Activated CD4-positive, alpha-beta T cell treated with anti-CD3 and anti-CD28 coated beads for 1 hour (primary cell): ENCODE results near the gene ESD.
A peak's percentile ranks its signal among the peaks of the same experiment; 100 is the strongest.
"Not testable (repeated sequence)": the region's sequence is repeated elsewhere in the genome, so short reads cannot be mapped to it uniquely, and the experiment has no call there.

Experiments
- DNase-seq: peaks from one replicate; pipeline ENCODE4 v3.0.0-alpha.2; 2020

ESD gene

GRCh38 chr13:46796515-46797474 is at the start of gene ESD:
TSS of gene ESD (minus strand) at chr13:46797161. CDS start at chr13:46791413, 5,748 bp downstream.
- DNase-seq = peak; percentile 80

- DNase-seq = no peak
Measured at GRCh38 chr13:46846726-46847125, 49.8 kb upstream of the ESD start.

GRCh38 chr13:46845146-46845545 is 48.2 kb upstream of the ESD start:
- DNase-seq = no peak

GRCh38 chr13:46844431-46844830 is 47.5 kb upstream of the ESD start:
- no peak for DNase-seq

- no peak for DNase-seq
Measured at GRCh38 chr13:46839399-46839798, 42.4 kb upstream of the ESD start.

GRCh38 chr13:46834657-46835056 is 37.7 kb upstream of the ESD start:
- DNase-seq = no peak

- no peak for DNase-seq
Measured at GRCh38 chr13:46831588-46832194, 34.7 kb upstream of the ESD start.

GRCh38 chr13:46830405-46831005 is 33.5 kb upstream of the ESD start:
- no peak for DNase-seq

GRCh38 chr13:46822551-46822950 is 25.6 kb upstream of the ESD start:
- DNase-seq = no peak

- no peak for DNase-seq
Measured at GRCh38 chr13:46817838-46818476, 21.0 kb upstream of the ESD start.

- no peak for DNase-seq
Measured at GRCh38 chr13:46817095-46817494, 20.1 kb upstream of the ESD start.

- no peak for DNase-seq
Measured at GRCh38 chr13:46816371-46816770, 19.4 kb upstream of the ESD start.

- DNase-seq = no peak
Measured at GRCh38 chr13:46812301-46812797, 15.4 kb upstream of the ESD start.

- no peak for DNase-seq
Measured at GRCh38 chr13:46810440-46810839, 13.5 kb upstream of the ESD start.

GRCh38 chr13:46804921-46805320 is 8.0 kb upstream of the ESD start:
- DNase-seq = not testable (repeated sequence)

- DNase-seq = no peak
Measured at GRCh38 chr13:46804391-46804815, 7.4 kb upstream of the ESD start.

- DNase-seq = no peak
Measured at GRCh38 chr13:46803586-46803985, 6.6 kb upstream of the ESD start.

- DNase-seq = no peak
Measured at GRCh38 chr13:46801858-46802257, 4.9 kb upstream of the ESD start.

GRCh38 chr13:46799139-46799538 is 2.2 kb upstream of the ESD start:
- DNase-seq = no peak

GRCh38 chr13:46797501-46798237 is 708 bp upstream of the ESD start:
- no peak for DNase-seq

- no peak for DNase-seq
Measured at GRCh38 chr13:46796129-46796514, 839 bp downstream of the ESD start.

GRCh38 chr13:46795321-46795720 is 1.6 kb downstream of the ESD start:
- DNase-seq = no peak
